ENCODE results near the gene SIMC1. TPM values are rescaled to one million over a fixed set of nuclear protein-coding genes. Genes with fewer than 3 reads are reported as not detected.
A peak's percentile ranks its signal among the peaks of the same experiment; 100 is the strongest.

The SIMC1 gene
- total RNA-seq, 1 donor from 2014 or later = 7.3 TPM

- Histone ChIP-seq H3K27me3 (ENCODE audit: control insufficient read depth in 3 of 3, insufficient read depth in 3 of 3, low read length in 3 of 3) (no peaks in the 10 kb centered on the region), H3K27ac (ENCODE audit: low read depth, low read length) (peak overlapping the region; percentile 93), H3K9me3 (ENCODE audit: control insufficient read depth in 3 of 3, low read length in 3 of 3) (no peaks in the 10 kb centered on the region), H3K36me3 (ENCODE audit: control insufficient read depth in 3 of 3, insufficient read depth in 3 of 3, low read length in 3 of 3) (peaks cover 9 to 15% (median 10%) of the 10 kb centered on the region in 3 donors), H3K9ac (ENCODE audit: low read depth in 1 of 3, low read length in 3 of 3) (peak overlapping the region in 2 of 3 donors; percentile 34 to 47), H3K4me3 (ENCODE audit: low read length in 3 of 3) (peak overlapping the region in 1 of 3 donors; percentile 29), H3K4me1 (ENCODE audit: control insufficient read depth in 3 of 3, insufficient read depth in 3 of 3, low read length in 3 of 3) (peaks cover 41 to 62% (median 53%) of the 10 kb centered on the region in 3 donors)
These were observed 133.7 kb downstream of the SIMC1 start for GRCh38 chr5:176371621-176372539.

DNA sequence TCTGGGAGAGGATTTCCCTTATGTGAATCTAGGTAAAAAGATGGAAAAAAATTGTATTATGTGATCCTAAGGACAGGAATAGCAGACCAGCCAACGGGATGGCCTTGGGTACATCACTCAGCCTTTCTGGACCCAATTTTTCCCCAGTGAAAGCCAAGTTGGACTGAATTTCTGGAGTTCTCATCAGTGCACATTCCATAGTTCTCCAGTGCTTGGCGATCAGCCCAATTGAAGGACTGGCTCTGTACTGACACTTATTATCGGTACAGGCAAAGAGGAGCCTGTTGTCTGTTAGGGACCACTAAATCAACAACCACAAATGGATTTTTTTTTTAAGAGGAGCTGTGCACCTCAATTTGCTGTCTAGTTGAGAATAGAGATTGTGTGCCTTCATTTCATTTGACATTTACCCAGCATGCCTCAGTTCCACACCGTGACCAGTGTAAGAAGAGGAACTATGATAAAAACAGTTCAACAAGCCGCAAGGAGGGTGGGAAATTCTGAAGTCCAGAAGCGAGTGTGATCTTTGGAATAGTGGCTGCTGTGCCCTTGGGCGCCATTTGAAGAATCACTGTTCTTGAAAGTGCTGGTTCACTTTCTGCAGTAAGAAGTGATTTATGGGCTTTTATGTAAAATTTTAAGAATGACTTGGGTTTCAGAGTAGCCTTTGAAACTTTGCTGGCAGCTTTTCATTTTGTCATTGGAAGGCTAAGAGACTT, 135.0 kb downstream of the SIMC1 start:
- peak overlapping the region; percentile 93 for H3K27ac ChIP-seq (ENCODE audit: low read depth, low read length)
- no peaks in the 10 kb centered on the region for H3K27me3 ChIP-seq (ENCODE audit: control insufficient read depth in 3 of 3, insufficient read depth in 3 of 3, low read length in 3 of 3)
- H3K36me3 ChIP-seq (ENCODE audit: control insufficient read depth in 3 of 3, insufficient read depth in 3 of 3, low read length in 3 of 3) = peaks cover 0 to 5% (median 2%) of the 10 kb centered on the region in 3 donors
- no peak overlapping the region for H3K4me3 ChIP-seq (ENCODE audit: low read length in 3 of 3)
- H3K4me1 ChIP-seq (ENCODE audit: control insufficient read depth in 3 of 3, insufficient read depth in 3 of 3, low read length in 3 of 3) = peaks cover 41 to 52% (median 50%) of the 10 kb centered on the region in 3 donors
- no peaks in the 10 kb centered on the region for H3K9me3 ChIP-seq (ENCODE audit: control insufficient read depth in 3 of 3, low read length in 3 of 3)
- H3K9ac ChIP-seq (ENCODE audit: low read depth in 1 of 3, low read length in 3 of 3) = no peak overlapping the region

GRCh38 chr5:176379881-176380280, 141.7 kb downstream of the SIMC1 start:
- H3K4me1 ChIP-seq (ENCODE audit: control insufficient read depth in 3 of 3, insufficient read depth in 3 of 3, low read length in 3 of 3) = peaks cover 17 to 36% (median 28%) of the 10 kb centered on the region in 3 donors
- H3K4me3 ChIP-seq (ENCODE audit: low read length in 3 of 3) = no peak overlapping the region
- no peak overlapping the region for H3K27ac ChIP-seq (ENCODE audit: low read depth, low read length)
- H3K9me3 ChIP-seq (ENCODE audit: control insufficient read depth in 3 of 3, low read length in 3 of 3) = no peaks in the 10 kb centered on the region
- no peak overlapping the region for H3K9ac ChIP-seq (ENCODE audit: low read depth in 1 of 3, low read length in 3 of 3)
- no peaks in the 10 kb centered on the region for H3K27me3 ChIP-seq (ENCODE audit: control insufficient read depth in 3 of 3, insufficient read depth in 3 of 3, low read length in 3 of 3)
- H3K36me3 ChIP-seq (ENCODE audit: control insufficient read depth in 3 of 3, insufficient read depth in 3 of 3, low read length in 3 of 3) = peaks cover 24 to 29% (median 25%) of the 10 kb centered on the region in 3 donors

- Histone ChIP-seq H3K4me1 (ENCODE audit: control insufficient read depth in 3 of 3, insufficient read depth in 3 of 3, low read length in 3 of 3) (peaks cover 17 to 36% (median 28%) of the 10 kb centered on the region in 3 donors), H3K27ac (ENCODE audit: low read depth, low read length) (peak overlapping the region; percentile 82), H3K9ac (ENCODE audit: low read depth in 1 of 3, low read length in 3 of 3) (peak overlapping the region; percentile 33 to 72 (median 68)), H3K36me3 (ENCODE audit: control insufficient read depth in 3 of 3, insufficient read depth in 3 of 3, low read length in 3 of 3) (peaks cover 26 to 35% (median 29%) of the 10 kb centered on the region in 3 donors), H3K27me3 (ENCODE audit: control insufficient read depth in 3 of 3, insufficient read depth in 3 of 3, low read length in 3 of 3) (no peaks in the 10 kb centered on the region), H3K4me3 (ENCODE audit: low read length in 3 of 3) (peak overlapping the region in 1 of 3 donors; percentile 45), H3K9me3 (ENCODE audit: control insufficient read depth in 3 of 3, low read length in 3 of 3) (no peaks in the 10 kb centered on the region)
These were observed 143.2 kb downstream of the SIMC1 start for GRCh38 chr5:176381423-176381822.

GRCh38 chr5:176381979-176382378, 143.8 kb downstream of the SIMC1 start:
- H3K9me3 ChIP-seq (ENCODE audit: control insufficient read depth in 3 of 3, low read length in 3 of 3) = no peaks in the 10 kb centered on the region
- peaks cover 26 to 35% (median 32%) of the 10 kb centered on the region in 3 donors for H3K36me3 ChIP-seq (ENCODE audit: control insufficient read depth in 3 of 3, insufficient read depth in 3 of 3, low read length in 3 of 3)
- H3K4me1 ChIP-seq (ENCODE audit: control insufficient read depth in 3 of 3, insufficient read depth in 3 of 3, low read length in 3 of 3) = peaks cover 17 to 41% (median 32%) of the 10 kb centered on the region in 3 donors
- no peaks in the 10 kb centered on the region for H3K27me3 ChIP-seq (ENCODE audit: control insufficient read depth in 3 of 3, insufficient read depth in 3 of 3, low read length in 3 of 3)
- H3K9ac ChIP-seq (ENCODE audit: low read depth in 1 of 3, low read length in 3 of 3) = peak overlapping the region; percentile 2 to 72 (median 68)
- peak overlapping the region; percentile 82 for H3K27ac ChIP-seq (ENCODE audit: low read depth, low read length)
- H3K4me3 ChIP-seq (ENCODE audit: low read length in 3 of 3) = peak overlapping the region in 1 of 3 donors; percentile 41

DNA sequence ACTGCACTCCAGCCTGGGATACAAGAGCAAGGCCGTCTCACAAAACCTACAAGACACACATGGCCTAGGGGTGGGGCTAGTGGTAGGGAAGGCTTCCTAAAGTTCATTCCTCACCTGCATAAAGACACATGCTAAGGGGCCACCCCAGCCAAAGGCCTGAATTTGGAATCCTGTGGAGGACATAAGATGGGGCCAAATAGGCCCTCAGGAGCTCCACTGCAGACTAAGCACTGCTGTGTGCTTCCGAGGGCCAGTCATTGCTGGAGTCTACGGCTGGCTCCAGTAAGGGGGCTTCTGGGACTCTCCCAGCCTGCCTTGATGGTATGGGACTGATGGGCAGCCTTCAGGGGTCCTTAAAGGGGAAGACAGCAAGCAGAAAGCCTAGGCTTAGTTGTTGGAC, 144.5 kb downstream of the SIMC1 start:
- H3K36me3 ChIP-seq (ENCODE audit: control insufficient read depth in 3 of 3, insufficient read depth in 3 of 3, low read length in 3 of 3) = peaks cover 26 to 35% (median 32%) of the 10 kb centered on the region in 3 donors
- H3K27ac ChIP-seq (ENCODE audit: low read depth, low read length) = peak overlapping the region; percentile 82

GRCh38 chr5:176383248-176383905, 145.2 kb downstream of the SIMC1 start:
- H3K36me3 ChIP-seq (ENCODE audit: control insufficient read depth in 3 of 3, insufficient read depth in 3 of 3, low read length in 3 of 3) = peaks cover 26 to 36% (median 32%) of the 10 kb centered on the region in 3 donors
- H3K27ac ChIP-seq (ENCODE audit: low read depth, low read length) = peak overlapping the region; percentile 62
- no peak overlapping the region for H3K4me3 ChIP-seq (ENCODE audit: low read length in 3 of 3)

More for the DNA sequence above, 144.5 kb downstream of the SIMC1 start:
- no peaks in the 10 kb centered on the region for H3K9me3 ChIP-seq (ENCODE audit: control insufficient read depth in 3 of 3, low read length in 3 of 3)
- peak overlapping the region in 1 of 3 donors; percentile 72 for H3K9ac ChIP-seq (ENCODE audit: low read depth in 1 of 3, low read length in 3 of 3)
- H3K27me3 ChIP-seq (ENCODE audit: control insufficient read depth in 3 of 3, insufficient read depth in 3 of 3, low read length in 3 of 3) = no peaks in the 10 kb centered on the region
- peaks cover 24 to 49% (median 40%) of the 10 kb centered on the region in 3 donors for H3K4me1 ChIP-seq (ENCODE audit: control insufficient read depth in 3 of 3, insufficient read depth in 3 of 3, low read length in 3 of 3)
- H3K4me3 ChIP-seq (ENCODE audit: low read length in 3 of 3) = no peak overlapping the region

DNA sequence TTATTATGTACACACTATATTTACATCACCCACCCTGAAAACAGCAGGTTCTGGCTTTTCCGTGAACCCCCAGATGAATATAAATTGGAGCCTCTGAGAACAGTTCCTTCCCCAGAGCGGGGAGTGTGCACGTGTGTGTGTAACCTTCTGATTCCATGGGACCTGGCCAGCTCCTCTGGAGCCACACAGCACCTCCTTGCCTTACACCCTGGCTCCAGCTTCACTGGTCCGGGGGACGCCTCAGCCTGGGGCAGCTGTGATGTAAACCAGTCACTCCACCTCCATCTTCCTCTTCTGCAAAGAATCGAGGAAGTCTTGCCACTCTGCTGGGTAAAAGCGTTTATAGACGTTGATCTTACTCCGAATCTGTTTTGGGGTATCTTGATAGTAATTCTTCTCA, 145.7 kb downstream of the SIMC1 start:
- H3K4me1 ChIP-seq (ENCODE audit: control insufficient read depth in 3 of 3, insufficient read depth in 3 of 3, low read length in 3 of 3) = peaks cover 30 to 55% (median 43%) of the 10 kb centered on the region in 3 donors
- no peak overlapping the region for H3K9ac ChIP-seq (ENCODE audit: low read depth in 1 of 3, low read length in 3 of 3)
- H3K9me3 ChIP-seq (ENCODE audit: control insufficient read depth in 3 of 3, low read length in 3 of 3) = no peaks in the 10 kb centered on the region
- H3K27ac ChIP-seq (ENCODE audit: low read depth, low read length) = peak overlapping the region; percentile 62
- H3K36me3 ChIP-seq (ENCODE audit: control insufficient read depth in 3 of 3, insufficient read depth in 3 of 3, low read length in 3 of 3) = peaks cover 26 to 36% (median 32%) of the 10 kb centered on the region in 3 donors
- no peak overlapping the region for H3K4me3 ChIP-seq (ENCODE audit: low read length in 3 of 3)
- no peaks in the 10 kb centered on the region for H3K27me3 ChIP-seq (ENCODE audit: control insufficient read depth in 3 of 3, insufficient read depth in 3 of 3, low read length in 3 of 3)

More at GRCh38 chr5:176383248-176383905, 145.2 kb downstream of the SIMC1 start:
- Histone ChIP-seq H3K27me3 (ENCODE audit: control insufficient read depth in 3 of 3, insufficient read depth in 3 of 3, low read length in 3 of 3) (no peaks in the 10 kb centered on the region), H3K4me1 (ENCODE audit: control insufficient read depth in 3 of 3, insufficient read depth in 3 of 3, low read length in 3 of 3) (peaks cover 30 to 55% (median 43%) of the 10 kb centered on the region in 3 donors), H3K9ac (ENCODE audit: low read depth in 1 of 3, low read length in 3 of 3) (peak overlapping the region in 1 of 3 donors; percentile 39), H3K9me3 (ENCODE audit: control insufficient read depth in 3 of 3, low read length in 3 of 3) (no peaks in the 10 kb centered on the region)

GRCh38 chr5:176384366-176384930, 146.2 kb downstream of the SIMC1 start:
- H3K9ac ChIP-seq (ENCODE audit: low read depth in 1 of 3, low read length in 3 of 3) = no peak overlapping the region
- no peaks in the 10 kb centered on the region for H3K27me3 ChIP-seq (ENCODE audit: control insufficient read depth in 3 of 3, insufficient read depth in 3 of 3, low read length in 3 of 3)
- no peak overlapping the region for H3K4me3 ChIP-seq (ENCODE audit: low read length in 3 of 3)
- no peak overlapping the region for H3K27ac ChIP-seq (ENCODE audit: low read depth, low read length)
- no peaks in the 10 kb centered on the region for H3K9me3 ChIP-seq (ENCODE audit: control insufficient read depth in 3 of 3, low read length in 3 of 3)
- H3K4me1 ChIP-seq (ENCODE audit: control insufficient read depth in 3 of 3, insufficient read depth in 3 of 3, low read length in 3 of 3) = peaks cover 33 to 60% (median 47%) of the 10 kb centered on the region in 3 donors
- H3K36me3 ChIP-seq (ENCODE audit: control insufficient read depth in 3 of 3, insufficient read depth in 3 of 3, low read length in 3 of 3) = peaks cover 26 to 36% (median 32%) of the 10 kb centered on the region in 3 donors
